ENCODE results near the gene CD300LF. TPM values are rescaled to one million over a fixed set of nuclear protein-coding genes. Genes with fewer than 3 reads are reported as not detected.
A peak's percentile ranks its signal among the peaks of the same experiment; 100 is the strongest.

CD300LF gene
- total RNA-seq, 1 donor from 2014 or later: 0.49 TPM

GRCh38 chr17:74755533-74755932 lies 42.8 kb upstream of the CD300LF start:
- intact Hi-C loops (cut with DNase I): no loop called here
- Histone ChIP-seq H3K27me3 (no peaks in the 10 kb centered on the region), H3K4me1 (peaks cover 85% of the 10 kb centered on the region), H3K36me3 (no peaks in the 10 kb centered on the region), H3K4me3 (no peak overlapping the region), H3K27ac (no peak overlapping the region), H3K9me3 (no peaks in the 10 kb centered on the region)
- no peak for TF ChIP-seq POLR2A (IDR thresholded peaks at IDR 0.05)
- TF ChIP-seq POLR2AphosphoS5 (IDR thresholded peaks at IDR 0.05; ENCODE audit: insufficient read depth in 1 of 2, low read depth in 1 of 2): no peak
- no peak for DNase-seq (ENCODE audit: extremely low spot score in 2 of 2)

GRCh38 chr17:74754832-74755231 lies 42.1 kb upstream of the CD300LF start:
- TF ChIP-seq CTCF (IDR thresholded peaks at IDR 0.05) (no peak), POLR2AphosphoS5 (IDR thresholded peaks at IDR 0.05; ENCODE audit: insufficient read depth in 1 of 2, low read depth in 1 of 2) (no peak), POLR2A (IDR thresholded peaks at IDR 0.05) (no peak)

GRCh38 chr17:74752822-74753401 lies 40.2 kb upstream of the CD300LF start:
- no peak overlapping the region for H3K4me3 ChIP-seq
- H3K27ac ChIP-seq: no peak overlapping the region
- peaks cover 78% of the 10 kb centered on the region for H3K4me1 ChIP-seq
- H3K27me3 ChIP-seq: no peaks in the 10 kb centered on the region
- no peaks in the 10 kb centered on the region for H3K36me3 ChIP-seq
- no peaks in the 10 kb centered on the region for H3K9me3 ChIP-seq
- intact Hi-C loops (cut with DNase I): no loop called here
- TF ChIP-seq POLR2A (IDR thresholded peaks at IDR 0.05) (no peak), CTCF (IDR thresholded peaks at IDR 0.05) (no peak), POLR2AphosphoS5 (IDR thresholded peaks at IDR 0.05; ENCODE audit: insufficient read depth in 1 of 2, low read depth in 1 of 2) (no peak)
- no peak for DNase-seq (ENCODE audit: extremely low spot score in 2 of 2)

More at GRCh38 chr17:74754832-74755231, 42.1 kb upstream of the CD300LF start:
- Histone ChIP-seq H3K27ac (no peak overlapping the region), H3K4me1 (peaks cover 85% of the 10 kb centered on the region), H3K9me3 (no peaks in the 10 kb centered on the region), H3K36me3 (no peaks in the 10 kb centered on the region), H3K4me3 (no peak overlapping the region), H3K27me3 (no peaks in the 10 kb centered on the region)
- intact Hi-C loops (cut with DNase I): no loop called here
- no peak for DNase-seq (ENCODE audit: extremely low spot score in 2 of 2)

GRCh38 chr17:74752415-74752814 lies 39.7 kb upstream of the CD300LF start:
- Histone ChIP-seq H3K9me3 (no peaks in the 10 kb centered on the region), H3K4me3 (no peak overlapping the region), H3K4me1 (peaks cover 78% of the 10 kb centered on the region), H3K36me3 (no peaks in the 10 kb centered on the region), H3K27ac (peak overlapping the region; percentile 36), H3K27me3 (no peaks in the 10 kb centered on the region)
- TF ChIP-seq POLR2A (IDR thresholded peaks at IDR 0.05) (no peak), CTCF (IDR thresholded peaks at IDR 0.05) (no peak), POLR2AphosphoS5 (IDR thresholded peaks at IDR 0.05; ENCODE audit: insufficient read depth in 1 of 2, low read depth in 1 of 2) (no peak)
- no peak for DNase-seq (ENCODE audit: extremely low spot score in 2 of 2)
- intact Hi-C loops (cut with DNase I): no loop called here

- H3K4me1 ChIP-seq: peaks cover 72% of the 10 kb centered on the region
- intact Hi-C loops (cut with DNase I): no loop called here
- H3K27ac ChIP-seq: peak overlapping the region; percentile 86
- DNase-seq (ENCODE audit: extremely low spot score in 2 of 2): no peak
- H3K27me3 ChIP-seq: no peaks in the 10 kb centered on the region
- no peaks in the 10 kb centered on the region for H3K9me3 ChIP-seq
- H3K4me3 ChIP-seq: peak overlapping the region; percentile 62 to 98
- TF ChIP-seq POLR2A (IDR thresholded peaks at IDR 0.05) (no peak), POLR2AphosphoS5 (IDR thresholded peaks at IDR 0.05; ENCODE audit: insufficient read depth in 1 of 2, low read depth in 1 of 2) (no peak), CTCF (IDR thresholded peaks at IDR 0.05) (no peak)
- H3K36me3 ChIP-seq: no peaks in the 10 kb centered on the region
These were observed 37.8 kb upstream of the CD300LF start for GRCh38 chr17:74750327-74751069.
